ENCODE results near the gene CSNK2A1.

GRCh38 chr20:574297-574942, 30.8 kb upstream of the CSNK2A1 start:
- TF ChIP-seq CTCF (IDR thresholded peaks at IDR 0.05) (no peak), ZFX (IDR thresholded peaks at IDR 0.05; ENCODE audit: borderline replicate concordance) (no peak)

Measured in 22Rv1 (cell line).